Measurements from ENCODE around the gene RALGAPA2.

The RALGAPA2 gene

GRCh38 chr20:20528861-20529260 is 183.6 kb downstream of the RALGAPA2 start:
- H3K9me2 ChIP-seq (ENCODE audit: low read depth, low read length) = no peaks in the 10 kb centered on the region

GRCh38 chr20:20527661-20528060 is 184.8 kb downstream of the RALGAPA2 start:
- H3F3A ChIP-seq (ENCODE audit: insufficient read depth, low read length) = no peaks in the 10 kb centered on the region
- no peaks in the 10 kb centered on the region for H3K36me3 ChIP-seq (ENCODE audit: insufficient read depth, low read length)
- no peaks in the 10 kb centered on the region for H3K9me3 ChIP-seq (ENCODE audit: low read length)
- H2AFZ ChIP-seq (ENCODE audit: low read length) = no peak overlapping the region
- no peak overlapping the region for H3K9ac ChIP-seq (ENCODE audit: low read length)
- H3K27ac ChIP-seq (ENCODE audit: low read depth, low read length, poor library complexity, severe bottlenecking) = no peak overlapping the region
- TF ChIP-seq CTCF (IDR thresholded peaks at IDR 0.05; ENCODE audit: low read length) (no peak), EZH2 (IDR thresholded peaks at IDR 0.05; ENCODE audit: borderline replicate concordance, low read length) (no peak)
- no peak overlapping the region for H3K4me3 ChIP-seq (ENCODE audit: low read depth, low read length, poor library complexity, severe bottlenecking)
- H3K4me1 ChIP-seq (ENCODE audit: insufficient read depth, low read length, severe bottlenecking) = no peaks in the 10 kb centered on the region
- H3K4me2 ChIP-seq (ENCODE audit: low read length) = no peak overlapping the region
- H3K27me3 ChIP-seq (ENCODE audit: insufficient read depth, low read length) = no peaks in the 10 kb centered on the region
- no peaks in the 10 kb centered on the region for H3K79me2 ChIP-seq (ENCODE audit: insufficient read depth, low read length)
- H3K9me2 ChIP-seq (ENCODE audit: low read depth, low read length) = no peaks in the 10 kb centered on the region
- H4K20me1 ChIP-seq (ENCODE audit: insufficient read depth, low read length) = no peaks in the 10 kb centered on the region

More at GRCh38 chr20:20528861-20529260, 183.6 kb downstream of the RALGAPA2 start:
- Histone ChIP-seq H3K79me2 (ENCODE audit: insufficient read depth, low read length) (no peaks in the 10 kb centered on the region), H3K4me1 (ENCODE audit: insufficient read depth, low read length, severe bottlenecking) (no peaks in the 10 kb centered on the region), H2AFZ (ENCODE audit: low read length) (no peak overlapping the region), H3K27ac (ENCODE audit: low read depth, low read length, poor library complexity, severe bottlenecking) (no peak overlapping the region), H3K27me3 (ENCODE audit: insufficient read depth, low read length) (no peaks in the 10 kb centered on the region), H4K20me1 (ENCODE audit: insufficient read depth, low read length) (no peaks in the 10 kb centered on the region), H3K4me3 (ENCODE audit: low read depth, low read length, poor library complexity, severe bottlenecking) (no peak overlapping the region), H3K4me2 (ENCODE audit: low read length) (no peak overlapping the region), H3K36me3 (ENCODE audit: insufficient read depth, low read length) (no peaks in the 10 kb centered on the region), H3K9ac (ENCODE audit: low read length) (no peak overlapping the region), H3F3A (ENCODE audit: insufficient read depth, low read length) (no peaks in the 10 kb centered on the region), H3K9me3 (ENCODE audit: low read length) (no peaks in the 10 kb centered on the region)
- no peak for TF ChIP-seq EZH2 (IDR thresholded peaks at IDR 0.05; ENCODE audit: borderline replicate concordance, low read length)
- TF ChIP-seq CTCF (IDR thresholded peaks at IDR 0.05; ENCODE audit: low read length) = no peak

DNA sequence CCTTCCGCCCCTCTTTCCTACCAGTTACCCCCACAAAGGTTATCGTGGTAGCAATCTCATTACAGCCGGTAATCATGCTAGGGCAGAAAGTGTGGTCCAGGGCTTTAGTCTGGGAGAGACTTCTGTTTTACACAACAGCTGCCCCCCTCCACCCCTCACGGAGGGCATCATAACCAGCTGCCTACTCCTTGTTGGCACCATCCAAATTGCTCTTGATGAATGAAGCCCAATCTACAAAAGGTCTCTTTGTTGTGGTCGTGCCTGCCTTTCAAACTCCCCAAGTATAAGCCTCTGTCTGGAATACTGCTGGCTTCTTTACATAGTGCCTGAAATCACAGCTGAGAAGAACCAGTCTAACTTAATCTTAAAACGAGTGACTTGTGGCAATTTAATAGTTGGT is 186.7 kb downstream of the RALGAPA2 start:
- Histone ChIP-seq H3K9me2 (ENCODE audit: low read depth, low read length) (no peaks in the 10 kb centered on the region), H2AFZ (ENCODE audit: low read length) (no peak overlapping the region), H3K4me2 (ENCODE audit: low read length) (no peak overlapping the region), H4K20me1 (ENCODE audit: insufficient read depth, low read length) (no peaks in the 10 kb centered on the region), H3K27me3 (ENCODE audit: insufficient read depth, low read length) (no peaks in the 10 kb centered on the region), H3K4me1 (ENCODE audit: insufficient read depth, low read length, severe bottlenecking) (no peaks in the 10 kb centered on the region), H3K9me3 (ENCODE audit: low read length) (no peaks in the 10 kb centered on the region), H3K79me2 (ENCODE audit: insufficient read depth, low read length) (no peaks in the 10 kb centered on the region), H3K4me3 (ENCODE audit: low read depth, low read length, poor library complexity, severe bottlenecking) (no peak overlapping the region), H3F3A (ENCODE audit: insufficient read depth, low read length) (no peaks in the 10 kb centered on the region), H3K36me3 (ENCODE audit: insufficient read depth, low read length) (no peaks in the 10 kb centered on the region), H3K27ac (ENCODE audit: low read depth, low read length, poor library complexity, severe bottlenecking) (no peak overlapping the region), H3K9ac (ENCODE audit: low read length) (no peak overlapping the region)
- no peak for TF ChIP-seq EZH2 (IDR thresholded peaks at IDR 0.05; ENCODE audit: borderline replicate concordance, low read length)
- no peak for TF ChIP-seq CTCF (IDR thresholded peaks at IDR 0.05; ENCODE audit: low read length)

Data from OCI-LY1 (cell line).